Germinal center (tissue), 1 donor: ENCODE data around the gene CAMSAP3.

Experiments used
- DNase-seq: peaks from one replicate; pipeline ENCODE4 v3.0.0; 2012; ENCODE audit warnings: mixed read lengths, low spot score

CAMSAP3 gene, protein sequence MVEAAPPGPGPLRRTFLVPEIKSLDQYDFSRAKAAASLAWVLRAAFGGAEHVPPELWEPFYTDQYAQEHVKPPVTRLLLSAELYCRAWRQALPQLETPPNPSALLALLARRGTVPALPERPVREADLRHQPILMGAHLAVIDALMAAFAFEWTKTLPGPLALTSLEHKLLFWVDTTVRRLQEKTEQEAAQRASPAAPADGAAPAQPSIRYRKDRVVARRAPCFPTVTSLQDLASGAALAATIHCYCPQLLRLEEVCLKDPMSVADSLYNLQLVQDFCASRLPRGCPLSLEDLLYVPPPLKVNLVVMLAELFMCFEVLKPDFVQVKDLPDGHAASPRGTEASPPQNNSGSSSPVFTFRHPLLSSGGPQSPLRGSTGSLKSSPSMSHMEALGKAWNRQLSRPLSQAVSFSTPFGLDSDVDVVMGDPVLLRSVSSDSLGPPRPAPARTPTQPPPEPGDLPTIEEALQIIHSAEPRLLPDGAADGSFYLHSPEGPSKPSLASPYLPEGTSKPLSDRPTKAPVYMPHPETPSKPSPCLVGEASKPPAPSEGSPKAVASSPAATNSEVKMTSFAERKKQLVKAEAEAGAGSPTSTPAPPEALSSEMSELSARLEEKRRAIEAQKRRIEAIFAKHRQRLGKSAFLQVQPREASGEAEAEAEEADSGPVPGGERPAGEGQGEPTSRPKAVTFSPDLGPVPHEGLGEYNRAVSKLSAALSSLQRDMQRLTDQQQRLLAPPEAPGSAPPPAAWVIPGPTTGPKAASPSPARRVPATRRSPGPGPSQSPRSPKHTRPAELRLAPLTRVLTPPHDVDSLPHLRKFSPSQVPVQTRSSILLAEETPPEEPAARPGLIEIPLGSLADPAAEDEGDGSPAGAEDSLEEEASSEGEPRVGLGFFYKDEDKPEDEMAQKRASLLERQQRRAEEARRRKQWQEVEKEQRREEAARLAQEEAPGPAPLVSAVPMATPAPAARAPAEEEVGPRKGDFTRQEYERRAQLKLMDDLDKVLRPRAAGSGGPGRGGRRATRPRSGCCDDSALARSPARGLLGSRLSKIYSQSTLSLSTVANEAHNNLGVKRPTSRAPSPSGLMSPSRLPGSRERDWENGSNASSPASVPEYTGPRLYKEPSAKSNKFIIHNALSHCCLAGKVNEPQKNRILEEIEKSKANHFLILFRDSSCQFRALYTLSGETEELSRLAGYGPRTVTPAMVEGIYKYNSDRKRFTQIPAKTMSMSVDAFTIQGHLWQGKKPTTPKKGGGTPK

DNA sequence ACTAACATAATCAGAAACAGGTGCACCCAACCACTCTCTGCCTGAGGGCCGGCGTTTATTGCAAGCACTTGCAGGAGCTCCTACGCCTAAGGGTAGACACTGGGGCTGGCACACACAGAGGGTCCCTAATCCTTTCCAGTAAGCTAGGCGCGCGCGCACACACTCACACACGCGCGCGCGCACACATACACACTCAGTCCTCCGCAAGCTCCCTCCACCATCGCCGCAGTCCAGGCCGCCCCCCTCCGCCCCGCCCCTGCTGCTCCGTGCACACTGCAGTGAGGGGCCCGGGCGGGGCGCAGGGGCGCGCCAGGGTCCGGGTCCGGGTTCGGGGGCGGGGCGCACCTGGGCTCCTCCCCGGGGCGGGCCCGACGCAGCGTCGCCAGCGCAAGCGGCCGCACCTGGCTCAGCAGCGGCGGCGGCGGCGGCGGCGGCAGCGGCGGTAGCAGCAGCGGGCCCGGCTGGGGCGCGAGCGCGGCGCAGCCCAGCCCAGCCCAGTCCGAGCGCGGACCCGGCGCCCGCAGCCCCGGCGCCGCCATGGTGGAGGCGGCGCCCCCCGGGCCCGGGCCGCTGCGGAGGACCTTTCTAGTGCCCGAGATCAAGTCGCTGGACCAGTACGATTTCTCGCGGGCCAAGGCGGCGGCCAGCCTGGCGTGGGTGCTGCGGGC, at the start of gene CAMSAP3:
Gene CAMSAP3, plus strand, starts transcription at position 398 of the 668 bp plus-strand sequence. Its CDS starts 140 bp downstream, at position 538.
- peak; percentile 72 for DNase-seq

DNA sequence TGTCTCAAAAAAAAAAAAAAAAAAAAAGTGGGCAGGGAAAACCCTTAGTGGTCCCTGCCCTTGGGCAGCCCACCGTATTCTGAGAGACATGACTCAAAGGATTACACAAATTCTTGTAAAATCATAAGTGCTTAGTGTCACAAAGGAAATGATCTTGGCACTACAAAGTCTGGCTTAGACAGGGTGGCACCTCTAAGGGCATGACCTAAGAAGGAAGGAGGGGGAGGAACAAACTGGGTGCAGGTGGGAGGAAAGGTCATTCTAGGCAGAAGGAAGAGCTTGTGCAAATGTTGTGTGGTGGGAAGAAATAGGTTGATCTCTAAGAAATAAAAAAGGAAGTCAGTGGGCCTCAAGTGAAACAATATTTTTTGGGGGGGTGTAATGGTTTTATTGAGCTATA, 49.8 kb upstream of the CAMSAP3 start:
- no peak for DNase-seq

DNA sequence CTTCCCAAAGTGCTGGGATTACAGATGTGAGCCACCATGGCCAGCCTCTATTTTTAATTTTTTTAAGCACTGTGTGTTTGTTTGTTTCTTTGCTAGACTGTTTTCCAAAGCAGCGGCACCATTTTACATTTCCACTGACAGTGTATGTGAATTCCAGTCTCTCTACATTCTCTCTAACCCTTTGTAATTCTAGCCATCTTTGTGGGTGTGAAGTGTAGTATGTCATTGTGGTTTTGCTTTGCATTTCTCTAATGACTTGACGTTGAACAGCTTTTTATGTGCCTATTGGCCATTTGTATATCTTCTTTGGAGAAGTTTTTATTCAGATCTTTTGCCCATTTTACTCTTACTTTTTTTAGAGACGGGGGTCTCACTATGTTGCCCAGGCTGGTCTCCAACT, 48.5 kb upstream of the CAMSAP3 start:
- no peak for DNase-seq

DNA sequence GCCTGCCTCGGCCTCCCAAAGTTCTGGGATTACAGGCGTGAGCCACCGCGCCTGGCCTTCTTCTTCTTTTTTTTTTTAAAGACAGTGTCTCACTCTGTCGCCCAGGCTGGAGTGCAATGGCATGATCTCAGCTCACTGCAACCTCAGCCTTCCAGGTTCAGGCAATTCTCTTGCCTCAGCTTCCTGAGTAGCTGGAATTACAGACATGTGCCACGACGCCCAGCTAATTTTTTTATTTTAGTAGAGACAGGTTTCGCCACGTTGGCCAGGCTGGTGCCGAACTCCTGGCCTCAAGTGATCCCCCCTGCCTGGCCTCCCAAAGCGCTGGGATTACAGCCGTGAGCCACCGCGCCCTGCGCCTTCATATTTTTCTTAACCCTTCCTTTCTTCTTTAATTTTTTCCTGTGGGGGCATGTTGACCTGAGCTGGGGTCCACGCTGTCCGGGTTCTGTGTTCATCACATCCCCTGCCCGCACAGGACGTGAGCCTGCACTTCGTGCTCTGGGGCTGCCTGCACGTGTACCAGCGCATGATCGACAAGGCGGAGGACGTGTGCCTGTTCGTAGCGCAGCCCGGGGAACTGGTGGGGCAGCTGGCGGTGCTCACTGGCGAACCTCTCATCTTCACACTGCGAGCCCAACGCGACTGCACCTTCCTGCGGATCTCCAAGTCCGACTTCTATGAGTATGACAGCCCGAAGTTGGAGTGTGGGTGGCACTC, 46.1 kb upstream of the CAMSAP3 start:
- no peak for DNase-seq

DNA sequence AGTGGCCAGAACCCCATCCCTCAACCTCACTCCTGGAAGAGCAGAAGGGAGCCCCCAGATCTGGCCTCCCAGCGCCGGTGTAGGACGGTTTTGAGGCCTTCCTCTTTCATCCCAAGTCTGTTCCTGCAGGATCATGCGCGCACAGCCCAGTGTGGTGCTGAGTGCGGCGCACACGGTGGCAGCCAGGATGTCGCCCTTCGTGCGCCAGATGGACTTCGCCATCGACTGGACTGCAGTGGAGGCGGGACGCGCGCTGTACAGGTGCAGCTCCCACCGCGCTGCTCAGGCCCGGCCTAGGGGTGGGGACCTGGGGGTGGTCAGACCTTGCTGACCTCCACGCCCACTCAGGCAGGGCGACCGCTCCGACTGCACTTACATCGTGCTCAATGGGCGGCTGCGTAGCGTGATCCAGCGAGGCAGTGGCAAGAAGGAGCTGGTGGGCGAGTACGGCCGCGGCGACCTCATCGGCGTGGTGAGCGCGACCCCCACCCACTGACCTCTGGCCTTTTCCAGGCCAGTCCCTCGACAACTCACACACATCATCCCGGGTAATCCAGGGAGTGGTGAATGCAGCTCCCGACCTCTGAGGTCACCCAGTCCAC, 45.4 kb upstream of the CAMSAP3 start:
- DNase-seq = no peak

DNA sequence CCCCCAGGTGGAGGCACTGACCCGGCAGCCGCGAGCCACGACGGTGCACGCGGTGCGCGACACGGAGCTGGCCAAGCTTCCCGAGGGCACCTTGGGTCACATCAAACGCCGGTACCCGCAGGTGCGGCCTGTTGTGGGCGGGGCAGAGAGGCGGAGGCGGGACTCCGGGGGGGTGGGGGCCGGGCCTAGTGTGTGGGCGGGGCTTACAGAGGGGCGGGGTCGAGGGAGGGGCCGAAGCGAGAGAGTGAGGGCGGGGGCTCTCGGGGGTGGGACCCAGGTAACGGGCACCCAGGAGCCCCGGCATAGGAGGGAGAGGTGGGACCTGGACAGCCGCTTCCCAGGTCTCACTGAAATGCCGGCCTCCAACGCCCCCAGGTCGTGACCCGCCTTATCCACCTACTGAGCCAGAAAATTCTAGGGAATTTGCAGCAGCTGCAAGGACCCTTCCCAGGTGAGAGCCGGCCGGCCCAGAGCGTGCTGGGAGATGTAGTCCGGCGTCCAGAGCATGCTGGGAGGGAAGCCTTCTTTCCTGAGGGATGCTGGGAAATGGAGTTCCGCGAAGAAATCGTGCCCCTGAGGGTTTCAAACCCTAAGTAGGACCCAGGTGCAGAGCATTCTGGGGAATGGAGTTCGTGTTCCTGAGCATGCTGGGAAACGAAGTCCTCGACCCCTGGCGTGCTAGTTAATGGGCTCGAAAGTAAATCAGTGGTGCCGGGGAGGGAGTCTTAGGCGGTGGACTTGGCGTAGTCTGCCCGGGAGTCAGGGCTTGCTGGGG, 44.5 kb upstream of the CAMSAP3 start:
- peak; percentile 70 for DNase-seq

DNA sequence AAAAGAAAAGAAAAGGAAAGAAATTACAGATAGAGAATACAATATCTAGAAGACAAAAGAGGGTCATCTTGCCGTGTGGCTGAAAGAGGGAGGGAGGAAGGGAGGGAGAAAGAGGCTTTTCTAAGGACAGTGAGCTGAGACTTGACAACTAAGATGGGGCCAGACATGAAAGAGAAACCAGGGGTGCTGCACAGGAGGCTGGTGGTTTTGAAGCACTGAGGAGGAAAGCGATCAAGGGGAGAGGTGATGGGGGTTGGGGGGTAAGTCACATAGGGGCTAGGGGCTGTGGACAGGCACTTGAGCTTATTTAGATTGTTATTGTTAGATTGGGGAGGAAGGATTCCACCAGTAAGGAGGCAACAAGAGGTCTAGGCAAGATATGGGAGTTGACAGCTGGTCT, 42.9 kb upstream of the CAMSAP3 start:
- no peak for DNase-seq

DNA sequence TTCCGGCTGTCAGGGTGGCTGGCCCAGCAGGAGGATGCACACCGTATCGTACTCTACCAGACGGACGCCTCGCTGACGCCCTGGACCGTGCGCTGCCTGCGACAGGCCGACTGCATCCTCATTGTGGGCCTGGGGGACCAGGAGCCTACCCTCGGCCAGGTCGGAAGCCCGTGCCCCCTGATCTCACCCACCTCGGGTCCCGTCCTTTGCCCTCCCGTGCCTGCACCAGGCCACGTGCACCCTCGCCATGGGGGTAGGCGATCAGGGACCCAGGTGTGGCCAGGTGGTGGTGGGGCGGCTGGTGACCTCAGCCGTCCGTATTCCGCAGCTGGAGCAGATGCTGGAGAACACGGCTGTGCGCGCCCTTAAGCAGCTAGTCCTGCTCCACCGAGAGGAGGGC, 41.1 kb upstream of the CAMSAP3 start:
- DNase-seq = no peak

DNA sequence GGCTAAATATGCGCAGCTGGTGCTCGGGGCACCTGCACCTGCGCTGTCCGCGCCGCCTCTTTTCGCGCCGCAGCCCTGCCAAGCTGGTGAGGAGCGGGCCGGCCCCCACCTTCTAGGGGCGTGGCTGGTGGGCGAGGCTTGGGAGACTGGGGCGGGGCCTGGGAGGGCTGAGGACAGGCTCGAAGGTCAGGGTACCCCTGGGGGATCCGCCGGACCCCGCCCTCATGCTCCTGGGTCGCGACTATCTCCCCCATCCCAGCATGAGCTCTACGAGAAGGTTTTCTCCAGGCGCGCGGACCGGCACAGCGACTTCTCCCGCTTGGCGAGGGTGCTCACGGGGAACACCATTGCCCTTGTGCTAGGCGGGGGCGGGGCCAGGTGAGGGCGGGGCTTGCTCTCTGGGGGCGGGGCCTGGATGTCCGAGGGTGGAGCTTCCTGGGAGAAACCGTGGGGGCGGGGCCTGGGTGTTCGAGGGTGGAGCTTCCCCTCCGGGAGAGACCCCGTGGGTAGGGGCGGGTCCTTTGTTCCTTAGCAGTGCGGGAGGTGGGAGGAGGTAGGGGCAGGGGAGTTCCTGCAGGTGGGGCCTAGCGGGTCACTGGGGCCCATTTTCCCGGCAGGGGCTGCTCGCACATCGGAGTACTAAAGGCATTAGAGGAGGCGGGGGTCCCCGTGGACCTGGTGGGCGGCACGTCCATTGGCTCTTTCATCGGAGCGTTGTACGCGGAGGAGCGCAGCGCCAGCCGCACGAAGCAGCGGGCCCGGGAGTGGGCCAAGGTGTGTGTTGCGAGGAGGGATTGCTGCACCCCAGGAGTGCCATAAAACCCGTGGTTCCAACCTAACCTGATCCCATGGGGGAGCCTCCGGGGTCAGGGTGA, 40.4 kb upstream of the CAMSAP3 start:
- no peak for DNase-seq

DNA sequence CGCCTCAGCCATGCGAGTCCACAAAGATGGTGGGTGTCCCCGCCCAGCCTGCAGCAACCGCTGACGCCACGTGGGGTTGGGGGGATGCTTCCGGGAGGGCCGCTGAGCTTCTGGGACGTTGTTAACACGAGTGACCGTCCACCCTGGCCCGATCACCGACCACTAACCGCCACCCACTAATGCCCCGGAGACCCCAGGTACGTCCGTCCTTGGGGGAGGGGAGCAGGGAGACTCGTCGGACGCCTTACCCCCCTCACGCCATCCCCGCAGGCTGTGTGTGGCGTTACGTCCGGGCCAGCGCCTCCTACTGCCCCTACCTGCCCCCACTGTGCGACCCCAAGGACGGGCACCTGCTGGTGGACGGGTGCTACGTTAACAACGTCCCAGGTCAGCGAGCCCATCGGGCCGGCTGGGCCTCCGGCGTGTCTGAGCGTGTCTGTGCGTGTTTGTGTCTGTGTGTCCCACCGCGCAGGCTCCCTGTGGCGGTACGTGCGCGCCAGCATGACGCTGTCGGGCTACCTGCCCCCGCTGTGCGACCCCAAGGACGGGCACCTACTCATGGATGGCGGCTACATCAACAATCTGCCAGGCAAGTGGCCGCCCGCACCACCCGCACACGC, 38.9 kb upstream of the CAMSAP3 start:
- DNase-seq = no peak

DNA sequence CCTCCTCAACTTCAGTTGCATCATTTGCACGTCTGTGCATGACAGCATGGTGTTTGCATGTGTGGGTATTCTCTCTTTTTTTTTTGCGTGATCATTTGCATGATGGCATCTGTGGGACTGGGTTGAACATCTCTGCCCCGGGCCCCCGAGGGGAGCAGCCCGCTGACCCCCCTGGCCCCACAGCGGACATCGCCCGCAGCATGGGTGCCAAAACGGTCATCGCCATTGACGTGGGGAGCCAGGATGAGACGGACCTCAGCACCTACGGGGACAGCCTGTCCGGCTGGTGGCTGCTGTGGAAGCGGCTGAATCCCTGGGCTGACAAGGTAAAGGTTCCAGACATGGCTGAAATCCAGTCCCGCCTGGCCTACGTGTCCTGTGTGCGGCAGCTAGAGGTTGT, 37.0 kb upstream of the CAMSAP3 start:
- no peak for DNase-seq

DNA sequence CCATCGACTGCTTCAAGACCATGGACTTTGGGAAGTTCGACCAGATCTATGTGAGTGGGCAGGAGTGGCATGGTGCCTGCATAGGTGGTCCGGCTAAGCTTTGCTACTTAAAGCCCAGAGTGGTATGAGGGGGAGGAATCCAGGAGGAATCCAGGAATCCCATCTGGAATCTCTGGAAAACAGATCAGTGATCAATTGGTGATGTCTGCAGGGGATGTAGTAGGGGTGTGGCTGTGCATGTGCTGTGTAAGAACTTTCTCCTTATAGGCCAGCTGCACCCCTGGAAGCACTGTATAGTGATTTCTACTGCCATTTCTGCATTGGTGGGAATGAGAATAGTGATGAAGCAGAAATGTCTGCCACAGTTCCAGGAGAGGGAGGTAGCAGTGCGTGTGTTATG, 36.6 kb upstream of the CAMSAP3 start:
- DNase-seq = no peak

DNA sequence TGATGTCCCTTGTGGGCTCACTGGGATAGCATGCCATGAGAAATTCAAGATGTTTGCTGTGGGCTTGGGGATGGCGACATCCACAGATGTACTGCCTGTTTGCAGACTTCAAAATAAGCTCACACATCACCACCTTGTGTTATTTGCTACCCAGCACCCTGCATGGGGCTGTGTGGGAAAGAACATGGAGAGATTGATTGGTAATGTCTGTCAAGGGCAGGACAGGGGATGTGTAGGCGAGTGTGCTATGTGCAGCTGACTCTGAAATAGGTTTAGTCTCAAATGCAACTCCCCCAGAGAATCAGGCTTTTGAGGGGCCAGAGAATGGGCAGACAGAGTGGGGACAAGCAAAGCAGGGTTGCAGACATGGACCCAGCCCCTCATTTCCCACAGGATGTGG, 35.4 kb upstream of the CAMSAP3 start:
- DNase-seq = no peak

DNA sequence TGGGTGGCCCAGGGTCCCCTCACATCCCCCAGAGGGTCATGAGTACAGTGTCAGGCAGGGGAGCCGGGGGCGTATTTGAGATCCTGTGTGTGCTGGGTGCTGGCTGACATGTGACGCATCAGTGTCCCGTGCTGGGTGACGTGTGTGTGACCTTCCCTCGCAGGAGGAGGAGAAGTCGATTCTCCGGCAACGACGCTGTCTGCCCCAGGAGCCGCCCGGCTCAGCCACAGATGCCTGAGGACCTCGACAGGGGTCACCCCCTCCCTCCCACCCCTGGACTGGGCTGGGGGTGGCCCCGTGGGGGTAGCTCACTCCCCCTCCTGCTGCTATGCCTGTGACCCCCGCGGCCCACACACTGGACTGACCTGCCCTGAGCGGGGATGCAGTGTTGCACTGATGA, 34.3 kb upstream of the CAMSAP3 start:
- DNase-seq = no peak

DNA sequence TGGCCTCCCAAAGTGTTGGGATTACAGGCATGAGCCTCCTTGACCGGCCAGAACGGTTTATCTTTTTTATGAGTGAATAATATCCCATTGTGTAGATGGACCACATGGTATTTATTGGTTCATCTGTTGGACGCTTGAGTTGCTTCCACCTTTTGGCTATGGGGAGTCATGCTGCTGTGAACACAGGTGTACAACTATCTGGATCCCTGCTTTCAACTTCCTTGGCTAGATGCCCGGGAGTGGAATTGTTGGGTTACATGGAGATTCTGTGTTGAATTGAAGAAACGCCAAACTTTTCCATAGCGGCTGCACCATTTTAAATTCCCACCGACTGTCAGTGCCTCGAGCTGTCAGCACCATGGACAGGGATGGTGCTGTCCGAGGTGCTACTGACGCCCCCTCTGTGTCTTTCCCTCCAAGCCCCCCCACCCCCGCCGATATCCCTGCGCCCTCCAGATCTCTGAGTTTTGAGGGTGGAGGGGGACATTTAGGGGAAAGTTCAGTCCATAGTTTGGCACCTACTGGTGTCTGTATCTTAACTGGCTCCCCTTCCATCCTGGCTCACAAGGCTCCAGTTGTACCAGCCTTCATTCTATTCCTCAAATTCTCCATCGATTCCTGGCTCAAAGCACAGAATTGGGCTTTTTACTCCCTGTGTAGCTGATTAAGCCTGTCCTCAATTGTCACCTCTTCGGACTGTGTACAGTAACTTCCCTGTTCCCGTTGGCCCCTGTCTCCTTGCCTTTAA, 32.8 kb upstream of the CAMSAP3 start:
- no peak for DNase-seq

DNA sequence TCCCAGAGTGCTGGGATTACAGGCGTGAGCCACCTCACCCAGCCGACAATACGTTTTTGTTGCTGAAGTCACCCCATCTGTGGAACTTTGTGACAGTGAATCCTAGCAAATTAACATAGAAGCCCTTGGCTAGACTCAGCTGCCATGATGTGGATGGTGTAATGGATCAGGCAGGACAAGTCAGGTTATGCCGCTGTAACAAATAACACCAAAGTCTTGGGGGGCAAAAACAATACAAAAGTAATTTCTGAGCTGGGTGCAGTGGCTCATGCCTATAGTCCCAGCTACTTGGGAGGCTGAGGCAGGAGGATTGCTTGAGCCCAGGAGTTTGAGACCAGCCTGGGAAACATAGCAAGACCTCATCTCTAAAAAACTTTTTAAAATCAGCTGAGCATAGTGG, 30.8 kb upstream of the CAMSAP3 start:
- no peak for DNase-seq

DNA sequence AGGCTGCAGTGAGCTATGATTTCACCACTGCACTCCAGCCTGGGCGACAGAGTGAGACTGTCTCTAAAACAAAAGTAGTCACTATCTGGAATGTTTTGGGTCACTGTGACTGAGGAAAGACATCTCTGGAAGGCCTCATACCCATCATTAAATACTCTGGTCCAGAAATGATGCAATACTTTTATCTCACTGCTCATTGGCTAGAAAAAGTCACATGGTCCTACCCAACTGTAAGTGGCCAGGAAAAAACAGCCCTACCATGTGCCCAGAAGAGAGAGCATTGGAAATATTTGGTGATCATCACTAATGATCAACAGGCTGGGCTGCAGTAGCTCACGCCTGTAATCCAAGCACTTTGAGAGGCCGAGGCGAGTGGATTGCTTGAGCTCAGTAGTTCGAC, 30.3 kb upstream of the CAMSAP3 start:
- DNase-seq = peak; percentile 42

DNA sequence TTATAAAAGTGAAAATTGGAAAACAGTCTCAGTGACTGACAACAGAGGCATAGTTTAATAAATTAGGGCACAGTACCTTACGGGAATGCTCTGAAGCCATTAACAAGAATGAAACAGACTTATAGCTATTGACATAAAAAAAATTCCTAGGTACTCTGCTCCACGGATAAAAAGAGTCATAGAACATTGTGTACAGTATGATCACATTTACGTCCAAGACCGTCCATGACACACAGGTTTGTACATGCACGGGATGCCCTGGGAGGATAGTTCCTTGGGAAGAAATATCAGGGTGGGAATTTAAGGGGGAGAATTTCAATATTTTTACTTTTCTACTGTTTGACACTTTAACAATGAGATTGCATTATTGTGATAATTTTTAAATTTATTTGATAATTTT, 24.9 kb upstream of the CAMSAP3 start:
- DNase-seq = no peak
